H9 (cell line): ENCODE data around the gene TMEM209. TPM values are rescaled to one million over a fixed set of nuclear protein-coding genes. Genes with fewer than 3 reads are reported as not detected.
A peak's percentile ranks its signal among the peaks of the same experiment; 100 is the strongest.

ENCODE experiments used
- DNase-seq: peaks from one replicate; pipeline ENCODE4 v3.0.0-alpha.2; 2017
- H2AFZ ChIP-seq: one replicate; pipeline ENCODE4 v1.6.1; 2013; ENCODE audit warnings: mild to moderate bottlenecking, low read length, control low read depth, moderate library complexity
- H2AK5ac ChIP-seq: 2 replicates; pipeline ENCODE4 v1.6.1; 2013; ENCODE audit warnings: low read length, control low read depth, mixed read lengths; ENCODE audit not compliant: insufficient read length
- H2BK120ac ChIP-seq: one replicate; pipeline ENCODE4 v1.6.1; 2013; ENCODE audit warnings: low read depth, mild to moderate bottlenecking, low read length, control low read depth, inconsistent platforms; ENCODE audit not compliant: poor library complexity, severe bottlenecking
- H2BK12ac ChIP-seq: 2 replicates; pipeline ENCODE4 v1.6.1; 2013; ENCODE audit warnings: low read length, control low read depth, mixed read lengths, low read depth; ENCODE audit not compliant: insufficient read length
- H2BK15ac ChIP-seq: 2 replicates; pipeline ENCODE4 v1.6.1; 2013; ENCODE audit warnings: low read depth, low read length, control low read depth
- H2BK20ac ChIP-seq: one replicate; pipeline ENCODE4 v1.6.1; 2013; ENCODE audit warnings: low read depth, mild to moderate bottlenecking, low read length, control low read depth, inconsistent platforms; ENCODE audit not compliant: poor library complexity, severe bottlenecking
- H2BK5ac ChIP-seq: 2 replicates; pipeline ENCODE4 v1.6.1; 2013; ENCODE audit warnings: low read length, control low read depth, mixed read lengths; ENCODE audit not compliant: insufficient read length
- H3K14ac ChIP-seq: 2 replicates; pipeline ENCODE4 v1.6.1; 2013; ENCODE audit warnings: low read length, control low read depth; ENCODE audit not compliant: insufficient read depth
- H3K18ac ChIP-seq: 2 replicates; pipeline ENCODE4 v1.6.1; 2013; ENCODE audit warnings: low read depth, mild to moderate bottlenecking, mixed read lengths, low read length, control low read depth; ENCODE audit not compliant: insufficient read length
- H3K23ac ChIP-seq: 2 replicates; pipeline ENCODE4 v1.6.1; 2013; ENCODE audit warnings: low read length, control low read depth, mixed read lengths, low read depth; ENCODE audit not compliant: insufficient read length
- H3K23me2 ChIP-seq: 2 replicates; pipeline ENCODE4 v1.6.1; 2013; ENCODE audit warnings: low read depth, mild to moderate bottlenecking, mixed read lengths, low read length, control low read depth; ENCODE audit not compliant: insufficient read length, poor library complexity, severe bottlenecking
- H3K27ac ChIP-seq: 2 replicates; pipeline ENCODE4 v1.5.1; 2013; ENCODE audit warnings: low read length, control low read depth, mixed read lengths, low read depth; ENCODE audit not compliant: insufficient read length
- H3K27me3 ChIP-seq: 2 replicates; pipeline ENCODE4 v1.6.1; 2013; ENCODE audit warnings: low read length, control low read depth, inconsistent platforms; ENCODE audit not compliant: insufficient read depth
- H3K4ac ChIP-seq: 2 replicates; pipeline ENCODE4 v1.6.1; 2013; ENCODE audit warnings: low read depth, mild to moderate bottlenecking, control low read depth, inconsistent platforms, low read length, moderate library complexity
- H3K4me1 ChIP-seq: 2 replicates; pipeline ENCODE4 v1.6.1; 2013; ENCODE audit warnings: low read length, control low read depth, inconsistent platforms; ENCODE audit not compliant: insufficient read depth
- H3K4me2 ChIP-seq: 2 replicates; pipeline ENCODE4 v1.6.1; 2013; ENCODE audit warnings: low read length, control low read depth, mixed read lengths; ENCODE audit not compliant: insufficient read length, insufficient read depth
- H3K56ac ChIP-seq: 2 replicates; pipeline ENCODE4 v1.6.1; 2013; ENCODE audit warnings: low read depth, mild to moderate bottlenecking, mixed read lengths, low read length, control low read depth; ENCODE audit not compliant: insufficient read length
- H3K79me1 ChIP-seq: 2 replicates; pipeline ENCODE4 v1.6.1; 2013; ENCODE audit warnings: low read depth, mild to moderate bottlenecking, moderate library complexity, low read length, control low read depth, inconsistent platforms; ENCODE audit not compliant: insufficient read depth, poor library complexity, severe bottlenecking
- H3K79me2 ChIP-seq: 2 replicates; pipeline ENCODE4 v1.6.1; 2013; ENCODE audit warnings: low read length, control low read depth, inconsistent platforms; ENCODE audit not compliant: insufficient read depth
- H3K9ac ChIP-seq: 2 replicates; pipeline ENCODE4 v1.6.1; 2013; ENCODE audit warnings: low read length, control low read depth, mixed read lengths; ENCODE audit not compliant: insufficient read length; ENCODE audit errors: extremely low read depth
- H3K9me3 ChIP-seq: one replicate; pipeline ENCODE4 v1.6.1; 2013; ENCODE audit warnings: low read depth, low read length, inconsistent platforms; ENCODE audit not compliant: control insufficient read depth
- H3T11ph ChIP-seq: one replicate; pipeline ENCODE4 v1.6.1; 2013; ENCODE audit warnings: mild to moderate bottlenecking, low read length, control low read depth, inconsistent platforms
- H4K20me1 ChIP-seq: one replicate; pipeline ENCODE4 v1.6.1; 2013; ENCODE audit not compliant: control insufficient read depth, insufficient read length, insufficient read depth
- H4K5ac ChIP-seq: 2 replicates; pipeline ENCODE4 v1.6.1; 2013; ENCODE audit warnings: low read depth, mild to moderate bottlenecking, mixed read lengths, low read length, control low read depth; ENCODE audit not compliant: insufficient read length
- H4K8ac ChIP-seq: replicated peaks from 2 replicates; pipeline ENCODE4 v1.6.1; 2013; ENCODE audit warnings: low read length, control low read depth, mixed read lengths, low read depth; ENCODE audit not compliant: insufficient read length
- H4K91ac ChIP-seq: 2 replicates; pipeline ENCODE4 v1.6.1; 2013; ENCODE audit warnings: low read depth, mild to moderate bottlenecking, moderate library complexity, mixed read lengths, low read length, control low read depth; ENCODE audit not compliant: insufficient read length
- H3K27ac Mint-ChIP-seq, 3 experiments: 2 replicates in 2 of 3; 3 replicates in 1 of 3; pipeline ENCODE4 v1.8.0; 2020 to 2021; ENCODE audit warnings: mixed read lengths in 3 of 3, mild to moderate bottlenecking in 1 of 3, moderate library complexity in 1 of 3
- H3K27me3 Mint-ChIP-seq: 2 replicates; pipeline ENCODE4 v1.8.0; 2021; ENCODE audit warnings: low read depth, mild to moderate bottlenecking, moderate library complexity, mixed read lengths
- H3K36me3 Mint-ChIP-seq, 3 experiments: 2 replicates in 2 of 3; 3 replicates in 1 of 3; pipeline ENCODE4 v1.8.0; 2020 to 2021; ENCODE audit warnings: low read depth in 3 of 3, mixed read lengths in 3 of 3; ENCODE audit not compliant: insufficient read depth in 1 of 3
- H3K4me1 Mint-ChIP-seq, 2 experiments: 2 replicates each; pipeline ENCODE4 v1.8.0; 2020; ENCODE audit warnings: mixed read lengths in 2 of 2
- H3K4me3 Mint-ChIP-seq, 2 experiments: 2 replicates in 1 of 2; 3 replicates in 1 of 2; pipeline ENCODE4 v1.8.0; 2020 to 2021; ENCODE audit warnings: mild to moderate bottlenecking in 2 of 2, mixed read lengths in 2 of 2, moderate library complexity in 1 of 2
- H3K9me3 Mint-ChIP-seq, 2 experiments: 2 replicates in 1 of 2; 3 replicates in 1 of 2; pipeline ENCODE4 v1.8.0; 2020; ENCODE audit warnings: mild to moderate bottlenecking in 2 of 2, mixed read lengths in 2 of 2, moderate library complexity in 1 of 2
- WGBS: extraction: QIAGEN DNeasy Blood & Tissue Kit; methylation state at CpG from one replicate; pipeline ENCODE4 v1.1.7; 2013; ENCODE audit warnings: missing lambda C conversion rate, low lambda C conversion rate, mixed read lengths; ENCODE audit not compliant: insufficient read length; ENCODE audit errors: extremely low coverage; 5-methylcytosine and 5-hydroxymethylcytosine counted together
- total RNA-seq: library from RNA; stranded (reverse); gene quantifications from 2 replicates; pipeline ENCODE4 v1.2.1, GENCODE V29; 2021
- TF ChIP-seq, protein P1 (sequence below): fragments of 200-600 bp; sonication (generic); conservative IDR thresholded peaks from 3 replicates; pipeline ENCODE4 v1.8.0; 2021; ENCODE audit warnings: antibody characterized with exemption, mild to moderate bottlenecking

The TMEM209 gene
- total RNA-seq, 1 experiment from 2014 or later = 30.8 TPM

DNA sequence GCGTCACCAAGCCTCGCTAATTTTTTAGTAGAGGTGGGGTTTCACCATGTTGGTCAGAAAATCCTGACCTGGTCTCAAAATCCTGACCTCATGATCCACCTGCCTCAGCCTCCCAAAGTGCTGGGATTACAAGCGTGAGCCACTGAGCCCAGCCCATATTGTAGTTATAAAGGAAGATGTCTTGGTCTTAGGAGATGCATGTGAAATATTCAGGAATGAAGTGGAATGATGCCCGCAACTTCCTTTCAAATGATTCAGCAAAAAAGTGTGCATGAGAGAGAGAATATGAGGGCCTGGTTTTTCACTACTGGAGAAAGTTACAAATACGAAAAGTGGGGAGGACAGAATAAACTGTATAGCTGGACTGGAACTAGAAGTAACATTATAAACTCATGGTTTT, 15.9 kb downstream of the TMEM209 start:
- no CpG with 5 or more reads among the region's 5 CpGs for WGBS
- 0 out of 7 replicates have a peak overlapping the region, but pooled peaks of 1 of the 3 experiments have one; percentile 10 for H3K27ac Mint-ChIP-seq

More for the DNA sequence above, 15.9 kb downstream of the TMEM209 start:
- H2AK5ac ChIP-seq = no peak overlapping the region
- H4K8ac ChIP-seq = no peak overlapping the region
- no peak overlapping the region for H2BK120ac ChIP-seq
- H2BK12ac ChIP-seq = no peak overlapping the region
- no peak overlapping the region for H2BK5ac ChIP-seq
- H3K79me2 ChIP-seq = no peaks in the 10 kb centered on the region
- no peak overlapping the region for H4K91ac ChIP-seq
- H3K9me3 Mint-ChIP-seq = no peaks in the 10 kb centered on the region; a peak in 1 of 5 replicates
- DNase-seq = no peak
- H3K9me3 ChIP-seq = no peaks in the 10 kb centered on the region
- H3K36me3 Mint-ChIP-seq = peaks cover 22 to 62% (median 51%) of the 10 kb centered on the region in 3 experiments; a peak in 6 of 7 replicates
- TF ChIP-seq, protein P1, sequence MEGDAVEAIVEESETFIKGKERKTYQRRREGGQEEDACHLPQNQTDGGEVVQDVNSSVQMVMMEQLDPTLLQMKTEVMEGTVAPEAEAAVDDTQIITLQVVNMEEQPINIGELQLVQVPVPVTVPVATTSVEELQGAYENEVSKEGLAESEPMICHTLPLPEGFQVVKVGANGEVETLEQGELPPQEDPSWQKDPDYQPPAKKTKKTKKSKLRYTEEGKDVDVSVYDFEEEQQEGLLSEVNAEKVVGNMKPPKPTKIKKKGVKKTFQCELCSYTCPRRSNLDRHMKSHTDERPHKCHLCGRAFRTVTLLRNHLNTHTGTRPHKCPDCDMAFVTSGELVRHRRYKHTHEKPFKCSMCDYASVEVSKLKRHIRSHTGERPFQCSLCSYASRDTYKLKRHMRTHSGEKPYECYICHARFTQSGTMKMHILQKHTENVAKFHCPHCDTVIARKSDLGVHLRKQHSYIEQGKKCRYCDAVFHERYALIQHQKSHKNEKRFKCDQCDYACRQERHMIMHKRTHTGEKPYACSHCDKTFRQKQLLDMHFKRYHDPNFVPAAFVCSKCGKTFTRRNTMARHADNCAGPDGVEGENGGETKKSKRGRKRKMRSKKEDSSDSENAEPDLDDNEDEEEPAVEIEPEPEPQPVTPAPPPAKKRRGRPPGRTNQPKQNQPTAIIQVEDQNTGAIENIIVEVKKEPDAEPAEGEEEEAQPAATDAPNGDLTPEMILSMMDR = no peak
- no peak overlapping the region for H3K4ac ChIP-seq
- H3K79me1 ChIP-seq = no peaks in the 10 kb centered on the region
- no peak overlapping the region for H3K56ac ChIP-seq
- no peaks in the 10 kb centered on the region for H3K4me1 Mint-ChIP-seq
- no peak overlapping the region for H3K27ac ChIP-seq
- no peak overlapping the region for H2AFZ ChIP-seq
- H3T11ph ChIP-seq = no peak overlapping the region
- H3K23me2 ChIP-seq = no peaks in the 10 kb centered on the region
- H4K20me1 ChIP-seq = no peaks in the 10 kb centered on the region
- no peak overlapping the region for H3K18ac ChIP-seq
- H2BK15ac ChIP-seq = no peak overlapping the region
- H3K4me2 ChIP-seq = no peak overlapping the region
- H3K27me3 ChIP-seq = no peaks in the 10 kb centered on the region
- H3K27me3 Mint-ChIP-seq = no peaks in the 10 kb centered on the region
- H3K4me3 Mint-ChIP-seq = no peak overlapping the region
- no peak overlapping the region for H3K23ac ChIP-seq
- H2BK20ac ChIP-seq = no peak overlapping the region
- H3K9ac ChIP-seq = no peak overlapping the region
- no peak overlapping the region for H4K5ac ChIP-seq
- H3K14ac ChIP-seq = no peak overlapping the region
- H3K4me1 ChIP-seq = no peaks in the 10 kb centered on the region
